Stimulated activated CD4-positive, alpha-beta T cell treated with anti-CD3 and anti-CD28 coated beads, Interleukin-4, amount 100 ng/mL, for 4 hours (primary cell): Measurements from ENCODE around the gene ENPP3.
"Not testable (repeated sequence)": the region's sequence is repeated elsewhere in the genome, so short reads cannot be mapped to it uniquely, and the experiment has no call there.

Source experiments
- DNase-seq, 2 experiments: peaks; one replicate each; pipeline ENCODE4 v3.0.0-alpha.2; 2020

The ENPP3 gene

DNA sequence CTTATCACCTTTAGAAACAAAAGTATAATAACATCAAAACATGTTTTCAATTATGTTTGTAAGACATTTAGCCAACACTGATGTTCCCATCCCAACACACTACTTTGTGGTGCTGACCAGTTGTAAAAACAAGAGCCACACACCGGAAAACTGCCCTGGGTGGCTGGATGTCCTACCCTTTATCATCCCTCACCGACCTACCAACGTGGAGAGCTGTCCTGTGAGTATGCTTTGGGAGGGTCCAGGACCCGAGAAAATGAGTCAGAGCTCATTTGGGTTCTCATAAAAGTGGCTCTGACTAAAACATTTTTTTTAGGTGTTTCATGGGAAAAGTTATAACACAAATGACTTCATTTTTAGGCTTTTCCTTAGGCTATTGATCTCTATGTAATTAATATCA, 103.1 kb downstream of the ENPP3 start:
- DNase-seq, result no peak

DNA sequence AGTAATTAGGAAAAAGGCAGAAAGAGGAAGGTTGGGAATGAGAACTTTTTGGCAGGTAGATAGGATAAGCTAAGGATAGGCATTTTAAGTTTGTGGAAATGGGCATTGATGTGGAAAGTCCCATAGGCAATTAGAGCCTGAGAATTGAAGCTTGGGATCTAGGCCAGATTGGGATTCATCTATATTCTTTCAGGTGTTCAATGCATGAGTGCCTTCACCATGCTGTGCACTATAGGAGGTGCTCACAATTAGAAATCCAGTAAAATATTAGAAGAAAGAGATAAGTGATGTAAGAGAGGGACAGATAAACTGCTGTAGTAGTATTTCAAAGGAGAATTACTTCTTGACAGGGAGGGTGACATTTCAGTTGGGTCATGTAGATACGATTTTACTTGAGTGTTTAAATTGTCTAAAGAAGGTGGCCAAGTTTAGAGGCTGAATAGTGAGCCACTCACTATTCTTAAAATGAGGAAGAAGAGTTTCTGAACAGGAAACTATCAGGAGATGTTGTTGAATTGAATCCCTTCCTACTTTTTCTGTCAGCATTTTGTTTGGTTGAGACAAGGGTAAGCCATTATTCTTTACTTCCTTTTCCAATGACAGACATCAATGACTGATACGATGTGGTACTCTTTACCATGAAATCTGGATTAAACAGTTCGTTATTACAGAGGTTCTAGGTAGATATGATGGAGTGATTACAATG, 104.7 kb downstream of the ENPP3 start:
- no peak for DNase-seq

DNA sequence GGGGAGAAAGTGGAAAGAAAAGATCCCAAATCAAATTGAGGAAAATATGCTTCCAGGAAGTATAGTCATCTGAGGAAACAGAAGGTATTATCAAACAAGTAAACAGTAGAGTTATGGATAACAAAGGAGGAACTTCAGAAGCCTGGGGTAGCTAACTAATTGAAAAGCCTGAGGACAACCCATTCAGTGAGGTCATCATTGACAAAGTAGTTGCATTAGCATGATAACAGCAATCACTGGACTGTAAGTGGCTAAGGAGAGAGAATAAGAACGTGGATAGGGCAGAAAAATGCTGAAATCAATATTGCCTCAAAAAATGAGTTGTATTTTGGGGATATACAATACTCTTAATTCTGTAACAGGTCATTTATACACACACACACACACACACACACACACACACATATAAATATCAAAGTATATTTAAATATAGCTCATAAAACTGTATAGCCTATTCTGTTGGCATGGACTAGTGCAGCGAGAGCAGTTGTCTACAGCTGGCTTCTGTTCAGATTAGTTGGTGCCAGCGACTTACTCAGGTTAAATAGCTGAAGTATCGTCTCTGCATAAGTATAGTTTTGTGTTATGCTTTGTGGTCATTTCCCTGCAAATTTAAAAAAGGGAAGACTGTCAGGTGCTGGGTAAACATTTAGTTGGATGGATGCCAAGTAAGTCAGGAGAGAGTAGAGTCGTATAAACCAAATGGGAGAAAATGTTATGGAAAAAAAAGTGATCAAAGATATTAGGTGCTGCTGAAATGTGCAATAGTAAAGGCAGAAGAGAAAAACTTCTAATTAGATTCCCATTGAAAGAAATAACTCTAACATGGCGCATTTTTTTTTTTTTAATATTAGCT, 107.6 kb downstream of the ENPP3 start:
- DNase-seq, result no peak

DNA sequence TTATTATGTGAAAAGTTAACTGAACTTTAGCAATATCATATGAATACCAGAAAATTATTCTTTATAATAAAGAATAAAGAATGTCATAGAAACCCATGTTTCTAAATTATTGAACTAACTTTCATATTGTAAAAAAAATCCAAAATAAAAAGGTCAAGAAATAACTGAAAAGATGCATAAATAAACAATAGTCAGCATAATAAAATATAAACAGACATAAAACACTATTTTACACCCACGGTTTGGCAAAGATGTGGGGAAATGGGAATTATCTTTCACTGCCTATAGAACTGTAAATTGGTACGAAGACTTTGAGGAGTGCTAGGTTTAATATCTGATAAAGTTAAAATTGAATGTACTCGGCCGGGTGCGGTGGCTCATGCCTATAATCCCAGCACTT, 108.4 kb downstream of the ENPP3 start:
- no peak for DNase-seq

DNA sequence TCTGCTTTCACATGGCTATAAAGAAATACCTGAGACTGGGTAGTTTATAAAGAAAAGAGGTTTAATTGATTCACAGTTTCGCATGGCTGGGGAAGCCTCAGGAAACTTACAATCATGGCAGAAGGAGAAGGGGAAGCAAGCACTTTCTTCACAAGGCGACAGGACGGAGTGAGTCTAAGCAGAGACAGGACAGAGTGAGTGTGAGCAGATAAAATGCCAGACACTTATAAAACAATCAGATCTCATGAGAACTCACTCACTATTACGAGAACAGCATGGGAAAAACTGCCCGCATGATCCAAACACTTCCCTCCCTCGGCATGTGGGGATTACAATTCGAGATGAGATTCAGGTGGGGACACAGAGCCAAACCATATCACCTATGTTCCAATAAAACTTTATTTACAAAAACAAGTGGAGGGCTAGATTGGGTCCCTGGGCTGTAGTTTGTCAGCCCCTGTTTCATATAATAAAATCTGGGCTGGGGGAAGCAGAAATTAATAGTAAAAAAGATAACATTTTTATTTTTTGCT, 110.8 kb downstream of the ENPP3 start:
- DNase-seq, result no peak

DNA sequence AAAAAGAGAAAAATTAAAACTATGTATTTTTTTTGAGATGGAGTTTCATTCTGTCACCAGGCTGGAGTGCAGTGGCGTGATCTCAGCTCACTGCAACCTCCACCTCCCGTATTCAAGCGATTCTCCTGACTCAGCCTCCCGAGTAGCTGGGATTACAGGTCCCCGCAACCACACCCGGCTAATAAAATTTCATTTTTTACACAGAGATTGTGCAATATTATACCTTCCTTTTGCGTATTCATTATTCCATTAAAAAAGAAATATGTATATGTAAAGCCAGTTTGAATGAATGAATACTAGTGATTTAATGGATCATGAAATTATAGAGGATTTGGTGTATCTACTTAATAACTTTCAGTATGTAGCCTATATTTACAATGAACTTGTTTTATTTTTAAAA, 111.9 kb downstream of the ENPP3 start:
- DNase-seq, result no peak

DNA sequence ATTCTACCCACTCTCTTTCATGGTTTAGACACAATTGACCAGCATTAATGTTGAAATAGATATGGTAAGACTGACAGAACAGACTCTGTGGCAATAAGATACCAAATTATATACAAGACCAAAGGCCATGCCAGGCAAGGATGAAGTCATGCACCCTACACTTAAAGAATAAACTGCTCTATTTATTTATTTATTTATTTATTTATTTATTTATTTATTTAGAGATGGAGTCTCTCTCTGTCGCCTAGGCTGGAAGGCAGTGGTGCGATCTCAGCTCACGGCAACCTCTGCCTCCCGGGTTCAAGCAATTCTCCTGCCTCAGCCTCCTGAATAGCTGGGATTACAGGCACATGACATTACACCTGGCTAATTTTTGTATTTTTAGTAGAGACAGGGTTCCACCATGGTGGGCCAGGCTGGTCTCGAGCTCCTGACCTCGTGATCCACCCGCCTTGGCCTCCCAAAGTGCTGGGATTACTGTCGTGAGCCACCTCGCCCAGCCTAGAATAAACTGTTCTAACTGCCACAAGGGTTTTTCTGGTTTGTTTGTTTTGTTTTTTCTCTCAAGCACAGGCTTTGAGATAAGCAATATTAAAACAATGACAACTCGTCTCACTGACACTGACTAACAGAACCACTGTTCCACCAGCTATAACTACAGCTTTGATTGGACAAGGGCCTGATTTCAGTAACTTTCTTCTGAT, 114.1 kb downstream of the ENPP3 start:
- not testable (repeated sequence) for DNase-seq

DNA sequence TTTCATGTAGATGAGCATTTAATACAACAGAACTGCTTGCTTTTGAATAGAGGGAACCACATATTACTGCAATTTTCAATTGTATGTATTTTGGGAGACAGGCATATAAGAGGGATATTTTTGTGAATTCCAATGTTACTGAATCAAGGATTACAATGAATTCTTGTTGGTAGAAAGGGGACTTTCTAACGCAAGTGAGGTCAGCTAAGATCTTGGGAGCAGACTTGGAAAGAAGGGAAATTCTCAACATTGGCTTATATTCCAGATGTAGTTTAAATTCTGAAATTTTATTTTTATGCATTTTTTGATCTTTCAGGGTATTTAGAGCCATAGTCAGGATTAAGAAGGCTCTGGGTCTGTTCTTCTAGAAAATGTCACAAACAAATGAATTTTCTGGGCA, 117.0 kb downstream of the ENPP3 start:
- no peak for DNase-seq

DNA sequence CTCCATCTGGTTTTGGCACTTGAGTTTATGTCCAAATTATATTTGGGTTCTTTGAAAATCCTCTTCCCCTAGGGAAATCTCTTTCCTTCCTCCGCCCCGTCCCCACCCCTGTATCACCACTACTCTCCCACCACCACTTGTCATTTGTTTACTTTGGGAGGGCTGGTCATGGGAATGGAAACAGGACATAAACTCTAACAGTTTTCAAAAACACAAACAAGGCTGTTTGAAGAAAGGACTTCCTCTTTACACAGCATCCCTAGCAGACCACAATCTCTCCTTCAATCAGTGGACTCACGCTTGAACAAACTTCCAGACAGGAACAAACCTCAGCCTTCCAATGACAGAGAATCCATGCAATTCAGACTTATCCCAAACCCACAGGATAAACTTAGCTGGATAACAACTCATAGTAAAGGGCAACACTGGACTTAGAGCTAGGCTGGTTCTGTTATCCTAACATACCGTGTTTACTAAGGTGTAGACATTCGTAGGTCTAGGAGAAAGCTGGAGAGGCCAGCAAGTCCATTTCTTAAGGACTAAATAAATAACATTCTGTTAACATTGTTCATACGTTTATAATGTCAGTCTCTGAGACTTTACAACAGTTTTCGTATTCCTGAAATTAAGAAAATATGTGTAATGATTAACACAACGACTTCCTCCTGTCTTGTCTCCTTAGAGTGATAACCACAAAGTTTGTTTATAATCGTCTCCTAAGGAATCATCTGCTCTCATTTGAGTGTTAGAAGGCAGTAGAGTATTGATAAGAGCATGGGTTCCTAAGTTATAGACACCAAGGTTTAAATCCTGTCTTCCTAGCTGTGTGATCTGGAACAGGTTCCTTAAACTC, 117.8 kb downstream of the ENPP3 start:
- no peak for DNase-seq

DNA sequence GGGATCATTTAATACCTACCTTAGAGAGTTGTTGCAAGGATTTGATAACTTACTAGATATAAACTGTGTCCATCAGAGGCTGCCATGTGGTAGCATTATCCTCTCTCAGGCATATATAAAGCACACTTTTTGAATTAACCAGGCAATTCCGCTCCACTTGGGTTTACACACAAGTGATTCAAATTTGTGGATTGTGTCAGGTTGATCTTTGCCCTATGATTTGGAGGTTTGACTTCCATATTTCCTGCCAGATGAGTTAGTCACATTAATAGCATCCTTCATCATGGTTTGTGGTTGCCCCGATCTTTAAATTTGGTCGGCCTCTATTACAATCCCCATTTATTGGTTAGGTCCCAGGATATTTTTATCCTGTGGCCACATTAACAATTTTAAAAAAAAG, 118.5 kb downstream of the ENPP3 start:
- DNase-seq, result no peak

DNA sequence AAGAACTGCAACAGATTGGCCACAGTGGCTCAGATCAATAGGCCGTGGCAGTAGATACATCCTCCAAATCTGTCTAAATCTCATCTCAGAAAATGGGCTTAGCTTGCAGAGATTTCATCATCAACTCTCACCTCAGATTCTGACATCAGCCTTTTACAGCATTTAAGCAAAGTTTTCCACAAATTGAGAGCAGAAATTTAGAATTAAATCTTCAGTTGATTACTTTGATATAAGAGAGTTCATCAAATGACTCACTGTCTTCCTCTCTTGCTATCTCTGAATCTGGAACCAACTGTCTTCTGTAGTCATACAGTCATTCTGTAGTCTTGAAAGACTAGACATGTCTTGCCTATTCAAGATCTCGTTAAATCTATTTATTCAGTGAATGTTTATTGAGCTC, 118.9 kb downstream of the ENPP3 start:
- DNase-seq, result no peak

DNA sequence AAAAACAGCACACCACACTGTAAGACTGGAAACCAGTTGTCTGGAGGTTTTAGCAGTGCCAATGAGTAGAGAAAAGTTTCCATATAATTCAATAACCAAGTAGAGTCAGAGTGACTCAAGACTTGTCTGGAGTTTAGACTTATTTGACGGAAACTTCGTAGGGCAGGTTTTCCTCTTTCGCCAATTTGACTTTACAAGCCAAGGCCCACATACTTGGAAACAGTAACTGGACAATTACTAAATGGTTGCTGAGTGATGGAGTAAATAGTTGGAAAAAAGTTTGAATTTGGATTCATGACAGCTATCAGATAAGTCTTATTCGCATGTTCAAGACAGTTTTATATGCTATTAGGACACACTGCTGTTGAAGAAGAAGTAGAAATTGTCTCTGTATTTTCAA, 121.8 kb downstream of the ENPP3 start:
- DNase-seq, result no peak

DNA sequence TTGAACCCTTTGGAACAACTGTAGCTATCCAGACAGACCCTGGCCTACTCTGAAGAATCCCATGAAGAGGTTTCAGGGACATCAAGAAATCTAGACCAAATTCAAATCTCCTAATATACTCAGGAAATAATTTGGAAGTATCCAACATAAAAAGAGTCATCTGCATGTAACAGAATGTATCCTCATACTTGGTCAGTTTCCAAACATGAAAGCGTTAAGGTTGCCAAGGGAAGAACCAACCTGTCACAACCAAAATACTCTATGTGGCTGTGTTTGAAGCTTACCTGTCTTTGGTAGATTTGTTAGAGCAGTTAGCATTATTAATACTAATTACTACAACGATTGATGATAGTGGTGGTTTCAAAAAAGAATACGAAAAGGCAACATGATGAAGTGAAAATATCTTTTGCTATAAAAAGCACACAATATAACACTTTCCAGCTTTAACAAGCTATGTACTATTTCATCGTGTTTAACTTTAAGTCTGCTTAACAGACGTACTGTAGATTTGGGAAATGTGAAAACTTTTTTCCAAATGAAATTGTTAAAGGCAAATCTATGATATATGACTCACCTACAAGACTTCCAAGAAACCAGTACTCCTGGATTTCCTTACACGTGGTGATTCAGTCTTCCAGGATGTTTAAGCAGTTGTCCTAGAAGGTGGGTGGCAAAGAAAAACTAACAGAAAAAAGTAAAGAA, 124.1 kb downstream of the ENPP3 start:
- no peak for DNase-seq

DNA sequence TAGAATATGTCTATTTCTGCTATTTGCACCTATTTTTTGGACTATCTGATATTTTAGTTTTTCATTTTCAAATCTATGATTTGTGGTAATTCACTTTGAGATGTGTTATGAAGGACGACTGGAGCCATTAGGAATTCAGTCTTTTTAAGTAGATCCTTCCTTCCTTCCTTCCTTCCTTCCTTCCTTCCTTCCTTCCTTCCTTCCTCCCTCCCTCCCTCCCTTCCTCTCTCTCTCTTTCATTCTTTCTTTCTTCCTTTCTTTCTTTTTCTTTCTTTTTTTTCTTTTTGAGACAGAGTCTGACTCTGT, 124.6 kb downstream of the ENPP3 start:
- DNase-seq, result no peak

DNA sequence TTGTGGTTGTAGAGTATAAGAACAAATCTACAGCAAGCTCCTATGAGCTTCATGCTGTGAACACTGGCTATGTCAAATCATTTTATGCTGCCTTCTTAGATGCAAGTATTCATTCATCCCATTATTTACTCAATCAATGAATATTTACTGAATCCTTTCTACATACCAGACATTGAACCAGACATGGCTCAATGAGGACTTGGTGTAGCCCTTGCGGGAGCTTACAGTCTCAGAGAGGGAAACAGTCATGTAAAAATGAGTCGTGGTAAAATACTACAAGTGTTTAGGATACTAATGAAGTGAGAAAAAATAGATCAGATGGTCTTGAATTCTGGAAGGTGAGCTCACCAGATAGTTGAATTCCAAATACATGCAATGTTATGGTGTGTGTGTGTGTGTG, 125.9 kb downstream of the ENPP3 start:
- DNase-seq, result no peak

DNA sequence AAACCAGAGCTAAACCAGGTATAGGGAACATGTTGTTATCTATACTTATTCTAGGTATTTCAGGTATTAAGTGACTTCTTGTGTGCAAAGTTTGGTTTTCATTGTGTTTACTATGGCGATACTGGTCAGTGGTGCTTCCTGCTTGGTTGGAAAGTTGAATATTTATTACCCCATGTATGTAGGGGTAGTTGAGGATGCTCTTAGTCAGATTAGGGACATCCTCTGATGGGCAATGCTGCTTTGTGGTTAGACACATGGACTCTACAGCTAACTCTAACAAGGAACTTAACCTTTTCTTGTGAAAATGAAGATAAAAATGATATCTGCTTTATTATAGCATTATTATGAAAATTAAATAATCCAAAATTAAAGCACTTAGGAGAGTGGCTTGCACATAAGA, 126.6 kb downstream of the ENPP3 start:
- no peak for DNase-seq

DNA sequence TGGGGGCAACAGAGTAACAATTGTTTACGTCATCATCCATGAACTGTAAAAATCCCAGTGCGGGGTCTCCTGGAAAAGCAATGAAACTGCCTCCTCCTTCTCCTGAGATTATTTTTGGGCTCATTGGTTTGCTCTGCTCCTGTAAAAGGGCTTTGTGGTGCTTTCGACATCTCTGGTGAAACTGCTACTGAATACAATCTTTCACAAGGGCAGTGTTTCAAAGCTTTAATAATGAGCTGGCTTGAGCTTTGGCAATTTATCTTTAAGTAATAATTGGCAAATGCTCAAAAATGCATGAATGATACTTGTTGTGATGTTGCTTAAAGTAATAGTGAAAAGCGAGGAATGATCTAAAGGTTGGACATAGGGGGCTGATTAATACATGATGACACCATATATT, 127.2 kb downstream of the ENPP3 start:
- no peak for DNase-seq

DNA sequence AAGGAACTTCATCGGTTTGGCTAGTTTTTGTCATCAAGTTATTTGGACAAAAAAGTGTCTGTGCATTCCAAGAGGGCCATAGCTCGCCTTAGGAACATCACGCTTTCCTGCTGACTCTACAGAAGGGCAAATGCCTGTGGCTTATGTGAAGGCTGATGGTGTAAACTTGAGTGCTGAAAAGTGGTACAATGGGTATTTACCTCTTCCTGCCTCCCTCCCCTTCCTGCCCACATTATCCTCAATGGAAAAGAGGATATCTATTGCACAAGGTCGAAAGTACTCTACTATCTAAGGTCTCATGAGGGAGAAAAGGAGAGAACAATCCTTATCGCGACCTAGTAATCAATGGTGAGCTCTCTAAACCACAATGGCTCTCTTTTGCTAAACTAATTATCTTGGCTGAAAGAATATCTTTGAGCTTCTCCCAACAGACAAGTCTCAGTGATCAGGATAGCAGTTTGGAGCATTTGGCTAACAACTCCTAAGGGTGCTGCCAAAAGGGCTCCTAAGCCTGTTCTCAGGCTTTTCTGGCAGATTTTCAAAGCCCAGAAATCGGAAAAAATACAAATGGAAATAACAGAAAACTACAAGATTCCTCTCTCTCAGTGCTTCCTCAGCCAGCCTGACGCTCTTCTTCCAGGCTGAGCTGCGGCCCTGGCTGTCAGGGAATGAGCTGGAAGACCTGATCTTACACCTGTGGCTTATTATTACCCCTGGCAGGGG, 128.1 kb downstream of the ENPP3 start:
- no peak for DNase-seq

DNA sequence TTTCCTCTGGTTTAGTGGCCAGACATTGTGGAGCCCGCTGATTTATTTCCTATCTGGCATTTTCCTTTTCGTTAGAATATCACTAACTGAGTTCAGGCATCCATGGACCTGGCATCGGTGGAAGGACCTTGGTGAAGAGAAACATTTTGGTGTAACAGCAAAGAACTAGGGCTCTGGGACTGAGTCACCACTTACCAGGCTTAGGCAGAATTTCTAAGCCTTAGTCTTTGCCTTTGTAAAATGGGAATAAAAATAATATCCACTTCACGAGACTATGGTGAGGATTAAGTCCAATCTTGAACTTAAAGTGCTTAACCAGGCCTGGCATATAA, 128.7 kb downstream of the ENPP3 start:
- no peak for DNase-seq

DNA sequence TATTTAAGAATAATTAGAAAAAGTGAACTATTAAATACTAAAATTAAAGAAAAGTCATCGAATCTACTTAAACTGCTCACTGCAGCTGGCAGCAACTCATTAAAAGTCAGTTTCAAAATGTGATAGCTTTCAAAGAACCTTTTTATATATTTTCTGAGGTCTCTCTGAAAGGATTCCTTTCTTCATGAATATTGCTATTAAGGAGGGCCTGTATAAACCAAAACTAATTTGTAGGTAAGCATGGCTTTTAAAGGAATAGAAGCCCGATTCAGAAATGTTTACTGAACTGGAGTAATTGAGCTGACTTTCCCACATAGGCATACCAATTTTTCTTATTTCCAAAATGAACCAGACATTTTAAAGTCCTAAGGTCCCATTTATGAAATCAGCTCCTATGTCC, 129.5 kb downstream of the ENPP3 start:
- DNase-seq, result no peak

DNA sequence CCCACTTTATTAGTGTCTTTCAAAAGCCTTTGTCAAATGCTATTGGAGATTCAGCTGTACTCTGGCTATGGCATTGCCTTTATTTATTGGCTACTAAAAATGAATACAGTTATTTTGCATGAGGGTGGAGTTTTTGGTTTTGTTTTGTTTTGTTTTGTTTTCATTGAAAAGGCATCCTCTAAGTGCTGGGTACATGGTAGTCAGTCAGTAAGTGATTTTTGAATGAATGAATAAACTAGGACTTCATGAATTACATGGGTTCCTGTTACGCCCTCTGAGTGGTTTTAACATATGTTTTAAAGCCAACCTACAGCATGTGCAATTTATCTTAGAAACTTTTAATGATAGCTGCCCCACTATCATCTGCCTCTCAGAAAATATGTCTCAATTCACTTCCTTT, 131.9 kb downstream of the ENPP3 start:
- DNase-seq, result no peak
